ENCODE measurements around the gene SON. TPM values are rescaled to one million over a fixed set of nuclear protein-coding genes. Genes with fewer than 3 reads are reported as not detected.

Gene SON
- total RNA-seq, 1 donor from 2014 or later, result 230 TPM

GRCh38 chr21:33537212-33537611 lies 5.6 kb upstream of the SON start:
- H3K4me3 ChIP-seq (ENCODE audit: low read depth, low read length), result no peak overlapping the region
- DNase-seq (ENCODE audit: low read depth), result no peak
- no peak for TF ChIP-seq CTCF (conservative IDR thresholded peaks at IDR 0.05; ENCODE audit: low read depth, low read length)

- H3K4me3 ChIP-seq (ENCODE audit: low read depth, low read length), result no peak overlapping the region
- no peak for TF ChIP-seq CTCF (conservative IDR thresholded peaks at IDR 0.05; ENCODE audit: low read depth, low read length)
- no peak for DNase-seq (ENCODE audit: low read depth)
Measured at GRCh38 chr21:33539616-33540015, 3.2 kb upstream of the SON start.

DNA sequence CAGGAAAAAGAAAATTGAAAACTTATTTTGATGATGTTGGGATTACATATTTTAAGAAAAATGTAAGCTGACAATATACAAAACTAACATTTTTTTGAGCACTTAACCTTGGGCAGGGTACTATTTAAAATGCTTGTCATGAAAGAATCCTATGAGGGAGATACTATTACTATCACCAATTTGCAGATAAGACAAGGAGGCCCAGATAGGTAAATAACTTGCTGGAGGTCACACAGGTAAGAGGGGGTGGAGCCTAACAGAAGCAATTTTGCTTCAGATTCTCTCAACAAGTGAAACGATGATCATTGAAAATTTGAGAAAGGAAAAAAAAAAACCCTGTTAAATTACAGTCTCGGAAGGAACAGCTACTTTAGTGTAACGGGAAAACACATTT lies 2.1 kb upstream of the SON start:
- peak overlapping the region; percentile 93 for H3K4me3 ChIP-seq (ENCODE audit: low read depth, low read length)
- no peak for TF ChIP-seq CTCF (conservative IDR thresholded peaks at IDR 0.05; ENCODE audit: low read depth, low read length)
- no peak for DNase-seq (ENCODE audit: low read depth)

- peak overlapping the region; percentile 93 for H3K4me3 ChIP-seq (ENCODE audit: low read depth, low read length)
- no peak for DNase-seq (ENCODE audit: low read depth)
- no peak for TF ChIP-seq CTCF (conservative IDR thresholded peaks at IDR 0.05; ENCODE audit: low read depth, low read length)
Measured at GRCh38 chr21:33541105-33541711, 1.6 kb upstream of the SON start.

- TF ChIP-seq CTCF (conservative IDR thresholded peaks at IDR 0.05; ENCODE audit: low read depth, low read length), result no peak
- peak within 1 kb of the TSS; percentile 93 for H3K4me3 ChIP-seq (ENCODE audit: low read depth, low read length)
- DNase-seq (ENCODE audit: low read depth), result no peak
Measured at GRCh38 chr21:33541756-33542639, 840 bp upstream of the SON start, which contains the start of gene GART. TSS of gene GART (minus strand) at chr21:33542117. CDS start at chr21:33539315, 2,802 bp downstream.

DNA sequence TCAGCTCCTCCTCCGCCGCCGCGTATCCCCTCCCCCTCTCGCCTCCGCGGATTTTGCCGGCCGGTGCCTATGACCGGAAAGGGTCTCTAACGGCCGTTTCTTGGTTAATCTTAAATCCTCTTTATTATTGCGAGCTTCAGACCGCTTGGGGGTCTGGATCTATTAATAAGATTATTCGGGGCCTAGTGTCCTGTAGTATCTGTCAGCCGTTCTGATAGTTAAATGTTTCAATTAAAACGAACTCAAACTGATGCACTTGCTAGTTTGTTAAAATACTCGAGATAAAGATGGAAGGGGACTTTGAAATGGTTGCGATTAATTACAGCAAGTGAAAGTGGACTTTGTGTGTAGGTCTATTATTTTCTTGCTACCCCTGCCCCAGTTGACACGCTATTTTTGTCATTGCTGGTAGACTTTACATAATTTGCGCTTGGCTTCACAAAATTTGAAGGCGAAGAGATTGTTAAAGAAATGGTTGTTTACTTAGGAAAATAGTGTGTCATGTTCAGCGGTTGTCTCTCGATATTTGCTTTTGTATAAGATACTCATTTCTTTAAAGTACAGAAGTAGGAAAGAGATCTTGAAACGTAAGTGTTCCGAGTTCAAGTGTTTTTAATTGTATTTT lies 779 bp downstream of the SON start:
- no peak for DNase-seq (ENCODE audit: low read depth)
- TF ChIP-seq CTCF (conservative IDR thresholded peaks at IDR 0.05; ENCODE audit: low read depth, low read length), result no peak
- peak overlapping the region; percentile 93 for H3K4me3 ChIP-seq (ENCODE audit: low read depth, low read length)

Data from epithelial cell of proximal tubule (primary cell).